Measurements from ENCODE around the gene NR6A1. TPM values are rescaled to one million over a fixed set of nuclear protein-coding genes. Genes with fewer than 3 reads are reported as not detected.

The NR6A1 gene
- total and polyA plus RNA-seq, 2 of the 13 experiments (the other 11 are each of a cell fraction or from before 2014, with no cell fraction given) = 28.1 to 31.5 TPM

- TF ChIP-seq ZNF569 (CRISPR knock-in tag; IDR thresholded peaks at IDR 0.05; ENCODE audit: borderline replicate concordance) (no peak), KMT2A (CRISPR knock-in tag; IDR thresholded peaks at IDR 0.05) (peak; percentile 93), NBN (conservative IDR thresholded peaks at IDR 0.05) (no peak), ZNF503 (CRISPR knock-in tag; IDR thresholded peaks at IDR 0.05) (peak; percentile 75), SKIL (CRISPR knock-in tag; IDR thresholded peaks at IDR 0.05; ENCODE audit: borderline replicate concordance) (peak; percentile 96), FOSL2 (CRISPR knock-in tag; IDR thresholded peaks at IDR 0.05) (0 out of 2 replicates have a peak, but pooled peaks have one; percentile 61), ARID4A (CRISPR knock-in tag; IDR thresholded peaks at IDR 0.05; ENCODE audit: borderline replicate concordance) (peak; percentile 61; the same call in 1 of the 2 replicates), ZNF441 (CRISPR knock-in tag; IDR thresholded peaks at IDR 0.05; ENCODE audit: borderline replicate concordance) (no peak), AKNA (CRISPR knock-in tag; IDR thresholded peaks at IDR 0.05; ENCODE audit: borderline replicate concordance) (no peak), ZNF740 (CRISPR knock-in tag; IDR thresholded peaks at IDR 0.05) (peak; percentile 88)
These were observed 111.9 kb downstream of the NR6A1 start (continued) for GRCh38 chr9:124659099-124659659.
